ENCODE measurements around the gene CTDSPL2. TPM values are rescaled to one million over a fixed set of nuclear protein-coding genes. Genes with fewer than 3 reads are reported as not detected.
A peak's percentile ranks its signal among the peaks of the same experiment; 100 is the strongest.

The CTDSPL2 gene
- total RNA-seq, 1 experiment from 2014 or later: 38.2 TPM

DNA sequence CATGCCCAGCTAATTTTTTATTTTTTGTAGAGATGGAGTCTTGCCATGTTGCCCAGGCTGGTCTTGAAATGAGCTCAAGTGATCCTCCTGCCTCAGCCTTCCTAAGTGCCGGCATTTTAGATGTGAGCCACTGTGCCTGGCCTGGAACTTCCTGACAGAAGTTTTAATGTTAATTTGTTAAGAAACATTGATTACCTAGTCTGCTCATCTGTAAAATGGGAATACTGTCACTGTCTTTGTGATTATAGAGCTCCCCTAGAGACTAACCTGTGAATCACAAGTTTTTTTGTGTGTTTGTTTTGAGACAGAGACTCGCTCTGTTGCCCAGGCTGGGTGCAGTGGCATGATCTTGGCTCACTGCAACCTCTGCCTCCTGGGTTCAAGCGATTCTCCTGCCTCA lies 105.3 kb downstream of the CTDSPL2 start:
- Mint-ChIP-seq H3K27ac (ENCODE audit: low read depth, unreplicated experiment) (no peak overlapping the region), H3K27me3 (ENCODE audit: insufficient read depth, unreplicated experiment) (no peaks in the 10 kb centered on the region), H3K9me3 (ENCODE audit: unreplicated experiment) (no peaks in the 10 kb centered on the region), H3K4me3 (ENCODE audit: unreplicated experiment) (no peak overlapping the region), H3K4me1 (ENCODE audit: insufficient read depth, unreplicated experiment) (peaks cover 11% of the 10 kb centered on the region), H3K36me3 (ENCODE audit: insufficient read depth, unreplicated experiment) (peaks cover 42% of the 10 kb centered on the region)
- CTCF ChIA-PET: interaction anchor here (0.6 to 2.4 kb wide), 5 partner anchors 12 to 130 kb away, joined by 3 to 7 read pairs (median 3); no protein-coding TSS in a partner anchor
- DNase-seq (ENCODE audit: unreplicated experiment): no peak
- intact Hi-C loops (cut with micrococcal nuclease): no loop called here
- no TSS peak for BruUV-seq (replicated peaks)
- TF ChIP-seq, protein P1, sequence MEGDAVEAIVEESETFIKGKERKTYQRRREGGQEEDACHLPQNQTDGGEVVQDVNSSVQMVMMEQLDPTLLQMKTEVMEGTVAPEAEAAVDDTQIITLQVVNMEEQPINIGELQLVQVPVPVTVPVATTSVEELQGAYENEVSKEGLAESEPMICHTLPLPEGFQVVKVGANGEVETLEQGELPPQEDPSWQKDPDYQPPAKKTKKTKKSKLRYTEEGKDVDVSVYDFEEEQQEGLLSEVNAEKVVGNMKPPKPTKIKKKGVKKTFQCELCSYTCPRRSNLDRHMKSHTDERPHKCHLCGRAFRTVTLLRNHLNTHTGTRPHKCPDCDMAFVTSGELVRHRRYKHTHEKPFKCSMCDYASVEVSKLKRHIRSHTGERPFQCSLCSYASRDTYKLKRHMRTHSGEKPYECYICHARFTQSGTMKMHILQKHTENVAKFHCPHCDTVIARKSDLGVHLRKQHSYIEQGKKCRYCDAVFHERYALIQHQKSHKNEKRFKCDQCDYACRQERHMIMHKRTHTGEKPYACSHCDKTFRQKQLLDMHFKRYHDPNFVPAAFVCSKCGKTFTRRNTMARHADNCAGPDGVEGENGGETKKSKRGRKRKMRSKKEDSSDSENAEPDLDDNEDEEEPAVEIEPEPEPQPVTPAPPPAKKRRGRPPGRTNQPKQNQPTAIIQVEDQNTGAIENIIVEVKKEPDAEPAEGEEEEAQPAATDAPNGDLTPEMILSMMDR (IDR thresholded peaks at IDR 0.05; ENCODE audit: unreplicated experiment): no peak
- POLR2A ChIA-PET: interaction anchor here (0.6 kb wide), 3 partner anchors 90 to 247 kb away, joined by 3 to 4 read pairs (median 3); no protein-coding TSS in a partner anchor

DNA sequence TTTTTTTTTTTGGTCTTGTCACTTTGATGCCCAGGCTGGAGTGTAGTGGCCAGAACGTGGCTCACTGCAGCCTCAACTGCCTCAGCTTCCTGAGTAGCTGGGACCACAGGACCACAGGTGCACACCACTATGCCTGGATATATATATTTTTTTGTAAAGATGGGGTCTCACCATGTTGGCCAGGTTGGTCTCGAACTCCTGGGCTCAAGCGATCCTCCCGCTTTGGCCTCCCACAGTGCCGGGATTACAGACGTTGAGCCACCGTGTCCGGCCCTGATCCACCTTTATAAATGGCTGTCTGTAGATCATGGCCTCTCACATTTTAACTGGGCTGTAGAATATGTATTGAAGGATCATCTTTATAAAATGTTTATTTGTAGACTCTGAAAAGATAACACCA lies 107.7 kb downstream of the CTDSPL2 start:
- TF ChIP-seq, protein P1 (IDR thresholded peaks at IDR 0.05; ENCODE audit: unreplicated experiment): no peak
- Mint-ChIP-seq H3K4me1 (ENCODE audit: insufficient read depth, unreplicated experiment) (peaks cover 20% of the 10 kb centered on the region), H3K27ac (ENCODE audit: low read depth, unreplicated experiment) (no peak overlapping the region), H3K36me3 (ENCODE audit: insufficient read depth, unreplicated experiment) (peaks cover 46% of the 10 kb centered on the region), H3K9me3 (ENCODE audit: unreplicated experiment) (no peaks in the 10 kb centered on the region), H3K4me3 (ENCODE audit: unreplicated experiment) (peak overlapping the region; percentile 82), H3K27me3 (ENCODE audit: insufficient read depth, unreplicated experiment) (no peaks in the 10 kb centered on the region)
- no peak for DNase-seq (ENCODE audit: unreplicated experiment)
- POLR2A ChIA-PET: interaction anchor here (0.6 to 2.8 kb wide), 9 partner anchors 8 to 326 kb away, joined by 3 to 14 read pairs (median 4); partner anchors contain the start of gene GOLM2
- BruUV-seq (replicated peaks): no TSS peak
- intact Hi-C loops (cut with micrococcal nuclease): no loop called here
- CTCF ChIA-PET: interaction anchor here (0.6 kb wide), 2 partner anchors 34 to 107 kb away, joined by 3 read pairs; no protein-coding TSS in a partner anchor

DNA sequence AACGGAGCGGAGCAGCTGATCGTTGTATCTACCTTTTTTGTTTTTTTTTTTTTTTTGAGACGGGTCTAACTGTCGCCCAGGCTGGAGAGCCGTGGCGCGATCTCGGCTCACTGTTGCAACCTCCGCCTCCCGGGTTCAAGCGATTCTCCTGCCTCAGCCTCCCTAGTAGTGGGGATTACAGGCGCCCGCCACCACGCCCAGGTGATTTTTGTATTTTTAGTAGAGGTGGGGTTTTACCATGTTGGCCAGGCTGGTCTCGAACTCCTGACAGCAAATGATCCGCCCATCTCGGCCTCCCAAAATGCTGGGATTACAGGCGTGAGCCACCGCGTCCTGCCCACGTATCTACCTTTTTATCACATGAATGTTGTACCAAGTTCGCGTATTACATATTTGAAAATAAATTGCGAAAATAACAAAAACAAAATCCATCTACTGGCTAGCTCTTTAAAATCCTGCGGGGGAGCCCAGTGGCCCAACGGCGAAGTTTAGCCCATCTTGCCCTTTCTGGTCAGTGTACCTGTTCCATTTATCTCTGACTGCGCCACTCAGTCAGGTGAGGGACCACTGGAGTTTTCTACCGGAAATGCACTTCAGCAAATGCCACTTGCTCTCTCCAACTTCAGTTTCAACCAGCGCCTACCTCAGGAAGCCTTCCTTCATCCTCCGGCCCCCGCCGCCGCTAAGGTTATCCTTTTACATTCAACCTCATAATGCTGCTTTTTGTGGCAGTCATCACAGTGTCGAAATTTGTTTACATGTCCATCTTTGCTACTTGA lies 108.3 kb downstream of the CTDSPL2 start:
- no peak for DNase-seq (ENCODE audit: unreplicated experiment)
- peak overlapping the region; percentile 97 for H3K27ac Mint-ChIP-seq (ENCODE audit: low read depth, unreplicated experiment)
- BruUV-seq (replicated peaks): TSS peak; percentile 65
- peaks cover 20% of the 10 kb centered on the region for H3K4me1 Mint-ChIP-seq (ENCODE audit: insufficient read depth, unreplicated experiment)
- H3K36me3 Mint-ChIP-seq (ENCODE audit: insufficient read depth, unreplicated experiment): peaks cover 49% of the 10 kb centered on the region
- no peaks in the 10 kb centered on the region for H3K9me3 Mint-ChIP-seq (ENCODE audit: unreplicated experiment)
- peak overlapping the region; percentile 82 for H3K4me3 Mint-ChIP-seq (ENCODE audit: unreplicated experiment)
- POLR2A ChIA-PET: interaction anchor here (0.6 to 2.8 kb wide), 10 partner anchors 8 to 375 kb away, joined by 3 to 14 read pairs (median 4); partner anchors contain the start of gene GOLM2
- TF ChIP-seq, protein P1 (IDR thresholded peaks at IDR 0.05; ENCODE audit: unreplicated experiment): no peak
- no peaks in the 10 kb centered on the region for H3K27me3 Mint-ChIP-seq (ENCODE audit: insufficient read depth, unreplicated experiment)
- intact Hi-C loops (cut with micrococcal nuclease): no loop called here
- CTCF ChIA-PET: interaction anchor here (0.6 kb wide), 2 partner anchors 34 to 106 kb away, joined by 3 read pairs; no protein-coding TSS in a partner anchor

DNA sequence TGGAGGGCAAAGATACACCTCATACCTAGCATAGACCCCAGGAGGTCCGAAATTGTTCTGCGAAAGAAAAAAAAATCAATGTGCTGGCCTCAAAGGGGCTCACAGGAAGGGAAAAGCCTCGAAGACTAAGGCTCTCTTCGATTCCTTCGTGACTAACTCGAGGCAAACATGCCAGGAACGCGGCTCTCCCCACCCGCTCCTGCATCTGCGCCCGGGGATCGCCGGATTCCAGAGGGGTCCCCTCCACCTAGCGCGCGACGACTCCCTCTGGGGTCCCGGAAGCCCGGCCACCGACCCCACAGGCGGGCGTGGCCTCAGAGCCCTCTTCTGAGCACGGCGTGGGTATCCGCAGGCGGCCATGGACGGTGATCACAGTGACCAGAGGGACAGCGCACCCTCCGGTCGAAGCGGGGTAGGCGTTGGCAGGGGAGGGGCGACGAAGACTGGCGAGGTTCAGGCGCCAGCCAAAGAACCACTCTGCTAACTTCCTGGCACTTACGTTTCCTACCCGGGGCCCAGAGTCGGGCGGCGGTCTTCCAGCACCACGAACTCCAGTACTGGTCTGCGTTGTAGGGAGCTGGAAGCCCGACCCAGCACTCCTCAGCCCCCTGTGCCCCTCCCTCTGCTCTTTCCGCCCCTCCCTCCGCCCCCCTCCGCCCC lies 109.0 kb downstream of the CTDSPL2 start:
- Mint-ChIP-seq H3K9me3 (ENCODE audit: unreplicated experiment) (no peaks in the 10 kb centered on the region), H3K4me1 (ENCODE audit: insufficient read depth, unreplicated experiment) (peaks cover 27% of the 10 kb centered on the region), H3K27me3 (ENCODE audit: insufficient read depth, unreplicated experiment) (no peaks in the 10 kb centered on the region), H3K4me3 (ENCODE audit: unreplicated experiment) (peak overlapping the region; percentile 82), H3K27ac (ENCODE audit: low read depth, unreplicated experiment) (peak overlapping the region; percentile 97), H3K36me3 (ENCODE audit: insufficient read depth, unreplicated experiment) (peaks cover 56% of the 10 kb centered on the region)
- ChIA-PET POLR2A (interaction anchor here (0.6 to 3.3 kb wide), 16 partner anchors 9 to 743 kb away, joined by 3 to 36 read pairs (median 4); partner anchors contain the start of genes B2M, CTDSPL2, GOLM2 and HYPK), CTCF (interaction anchor here (0.6 to 0.7 kb wide), 2 partner anchors 10 to 73 kb away, joined by 3 read pairs; no protein-coding TSS in a partner anchor)
- peak; percentile 87 for DNase-seq (ENCODE audit: unreplicated experiment)
- TF ChIP-seq, protein P1 (IDR thresholded peaks at IDR 0.05; ENCODE audit: unreplicated experiment): peak; percentile 35
- intact Hi-C loops (cut with micrococcal nuclease): no loop called here
- BruUV-seq (replicated peaks): no TSS peak
